Measurements from ENCODE around the gene TRIM67.
"Not testable (repeated sequence)": the region's sequence is repeated elsewhere in the genome, so short reads cannot be mapped to it uniquely, and the experiment has no call there.

Gene TRIM67

DNA sequence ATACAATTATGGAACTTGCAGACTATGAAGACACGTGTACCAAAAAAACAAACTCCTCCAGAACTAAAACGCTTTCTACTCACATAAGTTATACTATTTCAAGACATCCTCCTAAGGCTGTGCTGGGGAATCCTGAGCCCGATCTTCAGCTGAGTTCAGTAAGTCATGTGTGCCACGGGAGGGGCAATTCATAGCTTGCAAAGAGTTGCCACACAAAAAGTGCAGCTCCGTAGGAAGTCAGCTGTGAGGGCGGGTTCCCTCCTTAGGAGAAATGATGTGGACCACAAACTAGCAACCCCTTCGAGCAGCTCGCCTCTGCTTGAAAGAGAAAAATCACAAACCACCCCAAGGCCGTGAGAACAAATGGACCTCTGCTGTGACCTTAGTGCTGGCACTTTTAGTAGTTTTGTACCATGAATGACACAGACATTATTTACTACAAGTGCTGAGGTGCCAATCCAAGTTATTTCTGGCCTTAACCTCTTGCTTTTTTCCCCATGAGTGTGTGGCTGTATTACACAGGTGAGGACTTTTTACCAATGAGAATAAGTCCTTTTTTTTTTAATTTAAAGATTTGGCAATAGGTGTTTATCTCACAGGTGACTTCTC is 35.8 kb upstream of the TRIM67 start:
- ChIA-PET CTCF (no interaction called here), POLR2A (no interaction called here)
- DNase-seq (ENCODE audit: extremely low spot score), result no peak
- TF ChIP-seq, protein P1, sequence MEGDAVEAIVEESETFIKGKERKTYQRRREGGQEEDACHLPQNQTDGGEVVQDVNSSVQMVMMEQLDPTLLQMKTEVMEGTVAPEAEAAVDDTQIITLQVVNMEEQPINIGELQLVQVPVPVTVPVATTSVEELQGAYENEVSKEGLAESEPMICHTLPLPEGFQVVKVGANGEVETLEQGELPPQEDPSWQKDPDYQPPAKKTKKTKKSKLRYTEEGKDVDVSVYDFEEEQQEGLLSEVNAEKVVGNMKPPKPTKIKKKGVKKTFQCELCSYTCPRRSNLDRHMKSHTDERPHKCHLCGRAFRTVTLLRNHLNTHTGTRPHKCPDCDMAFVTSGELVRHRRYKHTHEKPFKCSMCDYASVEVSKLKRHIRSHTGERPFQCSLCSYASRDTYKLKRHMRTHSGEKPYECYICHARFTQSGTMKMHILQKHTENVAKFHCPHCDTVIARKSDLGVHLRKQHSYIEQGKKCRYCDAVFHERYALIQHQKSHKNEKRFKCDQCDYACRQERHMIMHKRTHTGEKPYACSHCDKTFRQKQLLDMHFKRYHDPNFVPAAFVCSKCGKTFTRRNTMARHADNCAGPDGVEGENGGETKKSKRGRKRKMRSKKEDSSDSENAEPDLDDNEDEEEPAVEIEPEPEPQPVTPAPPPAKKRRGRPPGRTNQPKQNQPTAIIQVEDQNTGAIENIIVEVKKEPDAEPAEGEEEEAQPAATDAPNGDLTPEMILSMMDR (IDR thresholded peaks at IDR 0.05; ENCODE audit: control extremely low read depth, extremely low read depth, low read depth, missing control alignments), result no peak

DNA sequence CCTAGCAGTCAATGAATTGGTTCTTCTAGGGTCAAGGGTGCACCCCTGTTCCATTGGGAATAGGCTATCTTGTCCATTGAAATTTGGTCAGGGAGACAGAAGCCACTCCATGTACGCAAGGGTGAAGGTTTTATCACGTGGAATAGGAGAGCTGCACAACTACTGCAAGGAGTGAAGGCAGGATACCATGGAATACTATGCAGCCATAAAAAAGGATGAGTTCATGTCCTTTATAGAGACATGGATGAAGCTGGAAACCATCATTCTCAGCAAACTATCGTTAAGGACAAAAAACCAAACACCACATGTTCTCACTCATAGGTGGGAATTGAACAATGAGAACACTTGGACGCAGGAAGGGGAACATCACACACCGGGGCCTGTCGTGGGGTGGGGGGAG is 34.8 kb upstream of the TRIM67 start:
- CTCF ChIA-PET; POLR2A ChIA-PET; DNase-seq (ENCODE audit: extremely low spot score): not testable (repeated sequence)

GRCh38 chr1:231128471-231128870 is 33.4 kb upstream of the TRIM67 start:
- CTCF ChIA-PET, result not testable (repeated sequence)

DNA sequence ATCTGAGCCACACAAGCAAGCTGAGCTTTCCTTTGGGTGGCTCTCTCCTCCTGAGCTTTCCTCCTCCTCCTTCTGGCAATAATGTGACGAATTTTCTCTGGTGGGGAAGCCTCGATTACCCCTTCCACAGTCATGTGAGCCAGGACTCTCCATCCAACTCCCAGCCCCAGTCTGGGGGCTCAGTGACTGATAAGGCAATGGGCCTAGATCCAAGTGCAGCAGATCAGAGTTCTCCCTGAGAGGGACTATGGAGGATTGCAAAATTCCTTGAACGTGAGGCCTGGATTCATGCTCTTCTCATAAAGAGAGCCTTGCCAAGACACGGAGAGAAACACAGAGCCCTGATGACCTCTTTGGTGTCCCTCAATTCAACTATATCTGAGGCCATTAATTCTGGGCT is 31.3 kb upstream of the TRIM67 start:
- TF ChIP-seq, protein P1 (IDR thresholded peaks at IDR 0.05; ENCODE audit: control extremely low read depth, extremely low read depth, low read depth, missing control alignments), result no peak
- POLR2A ChIA-PET, result no interaction called here
- CTCF ChIA-PET, result no interaction called here
- DNase-seq (ENCODE audit: extremely low spot score), result no peak

More at GRCh38 chr1:231128471-231128870, 33.4 kb upstream of the TRIM67 start:
- POLR2A ChIA-PET; DNase-seq (ENCODE audit: extremely low spot score): not testable (repeated sequence)

DNA sequence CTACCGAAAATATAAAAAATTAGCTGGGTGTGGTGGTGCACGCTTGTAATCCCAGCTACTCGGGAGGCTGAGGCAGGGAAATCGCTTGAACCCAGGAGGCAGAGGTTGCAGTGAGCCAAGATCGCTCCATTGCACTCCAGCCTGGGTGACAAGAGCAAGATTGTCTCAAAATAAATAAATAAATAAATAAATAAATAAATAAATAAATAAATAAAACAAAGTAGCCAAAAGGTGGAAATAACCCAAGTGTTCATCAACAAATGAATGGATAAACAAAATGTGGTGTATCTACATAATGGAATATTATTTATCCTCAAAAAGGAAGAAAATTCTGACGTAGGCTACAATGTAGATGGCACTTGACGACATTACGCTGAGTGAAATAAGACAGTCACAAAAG is 29.3 kb upstream of the TRIM67 start:
- DNase-seq (ENCODE audit: extremely low spot score); CTCF ChIA-PET; POLR2A ChIA-PET: not testable (repeated sequence)

DNA sequence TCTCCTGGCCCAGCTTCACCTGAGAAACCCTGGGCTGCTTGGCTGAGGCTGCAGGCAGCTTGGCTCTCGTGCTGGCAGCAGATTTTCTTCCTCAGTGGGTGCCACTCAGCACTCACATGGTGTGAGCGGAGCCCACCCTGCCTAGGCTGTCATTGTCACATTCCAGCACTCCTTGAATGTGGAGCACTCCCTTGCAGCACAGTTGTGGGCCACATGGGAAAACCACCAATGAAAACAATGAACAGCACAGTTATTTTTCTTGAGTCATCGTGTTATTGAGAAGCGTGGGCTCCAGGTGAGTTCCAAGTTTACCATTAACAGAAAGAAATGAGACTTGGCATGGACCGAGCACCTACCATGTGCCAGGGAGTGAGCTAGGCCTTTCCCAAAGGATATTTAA is 27.2 kb upstream of the TRIM67 start:
- no peak for DNase-seq (ENCODE audit: extremely low spot score)
- CTCF ChIA-PET, result no interaction called here
- TF ChIP-seq, protein P1 (IDR thresholded peaks at IDR 0.05; ENCODE audit: control extremely low read depth, extremely low read depth, low read depth, missing control alignments), result no peak
- POLR2A ChIA-PET, result no interaction called here

GRCh38 chr1:231138236-231138635 is 23.6 kb upstream of the TRIM67 start:
- CTCF ChIA-PET, result no interaction called here
- DNase-seq (ENCODE audit: extremely low spot score), result no peak
- TF ChIP-seq, protein P1 (IDR thresholded peaks at IDR 0.05; ENCODE audit: control extremely low read depth, extremely low read depth, low read depth, missing control alignments), result no peak
- POLR2A ChIA-PET, result no interaction called here

- CTCF ChIA-PET, result no interaction called here
- TF ChIP-seq, protein P1 (IDR thresholded peaks at IDR 0.05; ENCODE audit: control extremely low read depth, extremely low read depth, low read depth, missing control alignments), result no peak
- POLR2A ChIA-PET, result no interaction called here
- DNase-seq (ENCODE audit: extremely low spot score), result no peak
Measured at GRCh38 chr1:231139125-231139649, 22.7 kb upstream of the TRIM67 start.

Data from GM10248 (cell line).